Memory B cell (primary cell): ENCODE results near the gene NUDCD3.

ENCODE experiments used
- ATAC-seq: fragments of 150-1000 bp; cut with Tn5 transposase; 2 replicates; pipeline ENCODE4 v1.10.0; 2021; ENCODE audit warnings: low read depth, mild to moderate bottlenecking, moderate library complexity
- DNase-seq, 2 donors: peaks; one replicate each; pipeline ENCODE4 v3.0.0; 2022; ENCODE audit warnings: low spot score in 2 of 2
- H3K27ac Mint-ChIP-seq: one replicate; pipeline ENCODE4 v1.8.0; 2022; ENCODE audit warnings: mild to moderate bottlenecking, moderate library complexity, mixed read lengths
- H3K27me3 Mint-ChIP-seq: one replicate; pipeline ENCODE4 v1.8.0; 2022; ENCODE audit warnings: mixed read lengths
- H3K36me3 Mint-ChIP-seq: one replicate; pipeline ENCODE4 v1.8.0; 2022; ENCODE audit warnings: mild to moderate bottlenecking, mixed read lengths
- H3K4me1 Mint-ChIP-seq: one replicate; pipeline ENCODE4 v1.8.0; 2022; ENCODE audit warnings: mixed read lengths
- H3K4me3 Mint-ChIP-seq: one replicate; pipeline ENCODE4 v1.8.0; 2022; ENCODE audit warnings: mild to moderate bottlenecking, moderate library complexity, mixed read lengths
- H3K9me3 Mint-ChIP-seq: one replicate; pipeline ENCODE4 v1.8.0; 2022; ENCODE audit warnings: mixed read lengths

NUDCD3 gene

DNA sequence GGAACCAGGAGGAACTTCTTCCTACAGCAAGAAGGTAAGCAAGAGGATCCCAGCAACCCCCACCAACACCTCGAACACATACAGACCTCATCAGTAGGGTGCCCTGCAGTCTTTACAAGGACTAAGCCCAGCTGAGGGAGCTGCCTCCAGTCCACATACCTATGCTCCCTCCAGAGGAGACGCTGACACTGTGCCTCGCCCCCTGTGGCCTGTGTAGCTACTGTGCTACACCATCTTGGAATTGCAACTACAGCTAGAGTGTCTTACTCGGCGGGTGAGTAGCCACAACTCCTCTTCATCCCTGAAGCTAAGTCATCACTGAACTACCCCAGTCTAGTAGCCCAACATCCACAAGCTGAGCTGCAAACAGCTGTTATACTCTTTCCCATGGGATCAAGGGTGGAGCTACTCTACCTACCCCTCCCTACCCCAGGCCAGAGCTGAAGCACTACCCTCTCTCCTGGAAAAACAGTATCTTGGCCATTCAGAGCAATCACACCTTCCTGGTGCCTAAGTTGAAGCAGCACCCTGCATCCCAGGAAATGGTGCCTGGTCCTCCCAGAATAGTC is 122.9 kb downstream of the NUDCD3 start:
- peaks cover 9% of the 10 kb centered on the region for H3K27me3 Mint-ChIP-seq
- ATAC-seq, result no peak
- H3K36me3 Mint-ChIP-seq, result no peaks in the 10 kb centered on the region
- H3K4me1 Mint-ChIP-seq, result peaks cover 2% of the 10 kb centered on the region
- peaks cover 10% of the 10 kb centered on the region for H3K9me3 Mint-ChIP-seq
- no peak overlapping the region for H3K4me3 Mint-ChIP-seq
- no peak for DNase-seq
- H3K27ac Mint-ChIP-seq, result no peak overlapping the region

DNA sequence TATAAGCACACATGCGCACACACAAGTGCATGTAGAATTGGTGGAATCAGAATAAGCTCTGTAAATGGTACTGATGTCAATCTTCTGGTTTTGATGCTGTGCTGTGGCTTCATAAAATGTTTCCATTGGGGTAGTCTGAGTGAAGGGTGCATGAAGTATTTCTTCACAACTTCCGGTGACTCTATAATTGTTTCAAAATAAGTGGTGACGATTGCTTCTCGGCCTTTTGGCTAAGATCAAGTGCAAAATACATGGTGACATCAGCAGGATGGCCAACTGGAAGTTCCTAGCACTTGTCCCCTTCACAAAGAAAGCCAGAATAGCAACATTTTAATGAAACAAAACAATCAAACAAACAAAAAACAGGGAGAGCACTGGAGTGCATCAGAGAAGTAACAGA is 123.5 kb downstream of the NUDCD3 start:
- no peak overlapping the region for H3K4me3 Mint-ChIP-seq
- peaks cover 2% of the 10 kb centered on the region for H3K4me1 Mint-ChIP-seq
- peaks cover 12% of the 10 kb centered on the region for H3K9me3 Mint-ChIP-seq
- peaks cover 11% of the 10 kb centered on the region for H3K27me3 Mint-ChIP-seq
- no peak overlapping the region for H3K27ac Mint-ChIP-seq
- ATAC-seq, result no peak
- H3K36me3 Mint-ChIP-seq, result no peaks in the 10 kb centered on the region
- no peak for DNase-seq

DNA sequence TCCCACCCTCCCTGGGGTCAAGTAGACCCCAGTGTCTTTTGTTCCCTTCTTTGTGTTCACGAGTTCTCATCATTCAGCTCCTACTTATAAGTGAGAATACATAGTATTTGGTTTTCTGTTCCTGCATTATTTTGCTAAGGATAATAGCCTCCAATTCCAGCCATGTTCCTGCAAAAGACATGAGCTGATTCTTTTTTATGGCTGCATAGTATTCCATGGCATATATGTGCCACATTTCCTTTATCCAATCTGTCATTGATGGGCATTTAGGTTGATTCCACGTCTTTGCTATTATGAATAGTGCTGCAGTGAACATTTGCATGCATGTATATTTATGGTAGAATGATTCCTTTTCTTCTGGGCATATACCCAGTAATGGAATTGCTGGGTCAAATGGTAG is 136.8 kb downstream of the NUDCD3 start:
- Mint-ChIP-seq H3K9me3 (peaks cover 10% of the 10 kb centered on the region), H3K36me3 (peaks cover 6% of the 10 kb centered on the region), H3K4me3 (no peak overlapping the region), H3K27me3 (peaks cover 18% of the 10 kb centered on the region), H3K27ac (no peak overlapping the region), H3K4me1 (no peaks in the 10 kb centered on the region)
- DNase-seq (no peak), ATAC-seq (no peak)

DNA sequence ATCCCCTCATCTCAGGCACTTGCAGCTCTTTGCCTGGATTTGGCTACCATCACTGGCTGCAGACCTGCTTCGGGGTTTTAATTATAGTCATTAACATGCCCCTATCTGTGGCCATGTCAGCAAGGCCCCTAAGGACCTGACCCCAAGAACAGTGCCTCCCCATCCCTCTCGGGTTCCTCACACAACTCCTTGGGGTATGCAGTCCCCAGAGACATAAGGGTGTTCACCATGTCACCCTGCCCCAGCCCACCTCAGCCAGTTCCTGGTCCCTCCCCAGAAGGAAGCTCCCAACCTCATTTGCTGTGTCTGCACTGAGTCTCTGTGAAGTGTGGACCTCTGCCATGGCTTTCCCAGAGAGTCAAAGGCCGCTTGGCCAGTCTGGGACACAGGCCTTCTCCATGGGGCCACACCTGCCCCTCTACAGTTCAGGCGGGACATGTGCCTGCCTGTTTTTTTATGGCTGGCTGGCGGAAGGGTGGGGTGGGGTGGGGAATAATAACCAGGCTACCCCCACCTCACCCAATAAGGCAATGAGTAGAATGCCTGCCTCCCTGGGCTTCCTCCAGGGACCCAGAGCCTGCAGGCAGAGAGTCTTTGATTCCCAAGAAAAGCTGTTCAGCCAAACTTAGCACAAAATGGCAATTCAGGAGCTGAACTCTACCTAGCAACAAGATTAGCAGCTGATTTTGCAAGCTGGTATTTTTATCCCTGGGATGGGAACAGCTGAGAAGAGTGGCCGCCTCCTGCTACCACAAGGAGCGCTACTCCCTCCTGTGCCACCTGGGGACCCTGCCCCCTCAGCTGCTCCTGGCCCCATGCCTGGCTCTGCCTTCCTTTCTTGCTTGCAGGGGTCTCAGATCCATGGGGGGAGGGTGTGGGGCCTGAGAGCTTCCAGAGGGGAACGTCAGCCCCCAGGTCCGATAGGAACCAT is 141.3 kb downstream of the NUDCD3 start:
- DNase-seq (no peak), ATAC-seq (no peak)
- no peak overlapping the region for H3K4me3 Mint-ChIP-seq
- peaks cover 9% of the 10 kb centered on the region for H3K36me3 Mint-ChIP-seq
- H3K27ac Mint-ChIP-seq, result no peak overlapping the region
- H3K4me1 Mint-ChIP-seq, result no peaks in the 10 kb centered on the region
- peaks cover 13% of the 10 kb centered on the region for H3K27me3 Mint-ChIP-seq
- peaks cover 8% of the 10 kb centered on the region for H3K9me3 Mint-ChIP-seq

- no peak for DNase-seq
- H3K9me3 Mint-ChIP-seq, result peaks cover 6% of the 10 kb centered on the region
- no peak overlapping the region for H3K27ac Mint-ChIP-seq
- H3K36me3 Mint-ChIP-seq, result peaks cover 9% of the 10 kb centered on the region
- no peaks in the 10 kb centered on the region for H3K4me1 Mint-ChIP-seq
- no peak overlapping the region for H3K4me3 Mint-ChIP-seq
- peak; percentile 34 for ATAC-seq
- peaks cover 13% of the 10 kb centered on the region for H3K27me3 Mint-ChIP-seq
These were observed 142.2 kb downstream of the NUDCD3 start for GRCh38 chr7:44348300-44348699.

DNA sequence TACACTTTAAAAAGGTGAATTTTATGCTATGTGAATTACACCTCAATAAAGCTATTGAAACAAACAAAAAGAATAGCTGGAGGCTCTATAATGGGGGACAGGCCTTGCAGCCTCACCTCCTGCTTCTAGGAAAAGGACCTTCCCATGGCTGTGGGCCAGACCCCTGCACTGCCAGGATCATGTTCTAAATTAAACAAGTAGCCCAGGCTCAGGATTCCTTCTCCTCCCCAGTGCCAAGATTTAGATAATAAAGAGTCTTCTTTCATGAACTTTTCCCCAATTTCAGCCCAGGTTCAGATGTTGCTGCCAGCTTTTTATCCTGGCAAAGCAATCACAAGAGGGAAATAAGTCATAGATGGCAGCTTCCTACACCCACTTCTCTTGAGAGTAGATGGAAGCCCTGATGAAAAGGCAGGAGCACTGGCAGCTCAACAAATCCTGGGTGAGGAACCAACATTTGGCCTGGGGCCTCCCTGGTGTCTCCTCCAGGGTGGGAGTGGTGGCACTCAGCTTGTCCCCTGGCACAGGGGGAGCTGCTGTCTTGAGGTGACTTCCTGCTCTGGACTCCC is 142.8 kb downstream of the NUDCD3 start:
- no peak for ATAC-seq

DNA sequence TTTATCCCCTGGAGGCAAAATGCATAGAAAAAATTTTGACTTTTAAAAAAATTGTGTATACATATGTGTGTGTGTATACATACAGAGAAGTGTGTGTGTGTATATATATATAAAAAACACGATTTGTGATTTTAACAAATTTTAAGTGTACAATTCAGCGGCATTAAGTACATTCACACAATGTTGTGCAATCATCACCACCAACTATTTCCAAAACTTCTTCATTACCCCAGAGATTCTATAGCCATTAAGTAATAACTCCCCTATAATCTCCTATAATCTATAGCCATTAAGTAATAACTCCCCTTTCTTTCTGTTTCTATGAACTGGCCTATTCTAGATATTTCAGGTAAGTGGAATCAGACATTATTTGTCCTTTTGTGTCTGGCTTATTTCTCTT is 144.4 kb downstream of the NUDCD3 start:
- peaks cover 10% of the 10 kb centered on the region for H3K27me3 Mint-ChIP-seq
- H3K4me1 Mint-ChIP-seq, result no peaks in the 10 kb centered on the region
- H3K36me3 Mint-ChIP-seq, result peaks cover 9% of the 10 kb centered on the region
- H3K4me3 Mint-ChIP-seq, result no peak overlapping the region
- H3K27ac Mint-ChIP-seq, result no peak overlapping the region
- DNase-seq, result no peak
- ATAC-seq, result no peak
- peaks cover 6% of the 10 kb centered on the region for H3K9me3 Mint-ChIP-seq

More for the DNA sequence above, 142.8 kb downstream of the NUDCD3 start:
- Mint-ChIP-seq H3K36me3 (peaks cover 9% of the 10 kb centered on the region), H3K27me3 (peaks cover 13% of the 10 kb centered on the region), H3K4me1 (no peaks in the 10 kb centered on the region), H3K4me3 (no peak overlapping the region), H3K27ac (no peak overlapping the region), H3K9me3 (peaks cover 6% of the 10 kb centered on the region)
- no peak for DNase-seq

GRCh38 chr7:44341401-44341800 is 149.1 kb downstream of the NUDCD3 start:
- Mint-ChIP-seq H3K4me3 (no peak overlapping the region), H3K36me3 (peaks cover 15% of the 10 kb centered on the region), H3K9me3 (peaks cover 16% of the 10 kb centered on the region), H3K27ac (no peak overlapping the region), H3K4me1 (peaks cover 14% of the 10 kb centered on the region), H3K27me3 (peaks cover 1% of the 10 kb centered on the region)
- ATAC-seq, result no peak
- DNase-seq, result no peak

GRCh38 chr7:44338600-44338999 is 151.9 kb downstream of the NUDCD3 start:
- Mint-ChIP-seq H3K4me3 (peak overlapping the region; percentile 74), H3K9me3 (peaks cover 18% of the 10 kb centered on the region), H3K4me1 (peaks cover 14% of the 10 kb centered on the region), H3K27ac (peak overlapping the region; percentile 90), H3K36me3 (peaks cover 16% of the 10 kb centered on the region), H3K27me3 (no peaks in the 10 kb centered on the region)
- ATAC-seq (peak; percentile 89), DNase-seq (peak in 1 of 2 donors; percentile 65)

GRCh38 chr7:44336491-44336890 is 154.0 kb downstream of the NUDCD3 start:
- H3K4me3 Mint-ChIP-seq, result no peak overlapping the region
- peaks cover 16% of the 10 kb centered on the region for H3K36me3 Mint-ChIP-seq
- H3K27ac Mint-ChIP-seq, result peak overlapping the region; percentile 36
- ATAC-seq (no peak), DNase-seq (no peak)
- H3K27me3 Mint-ChIP-seq, result no peaks in the 10 kb centered on the region
- H3K9me3 Mint-ChIP-seq, result peaks cover 18% of the 10 kb centered on the region
- peaks cover 14% of the 10 kb centered on the region for H3K4me1 Mint-ChIP-seq

DNA sequence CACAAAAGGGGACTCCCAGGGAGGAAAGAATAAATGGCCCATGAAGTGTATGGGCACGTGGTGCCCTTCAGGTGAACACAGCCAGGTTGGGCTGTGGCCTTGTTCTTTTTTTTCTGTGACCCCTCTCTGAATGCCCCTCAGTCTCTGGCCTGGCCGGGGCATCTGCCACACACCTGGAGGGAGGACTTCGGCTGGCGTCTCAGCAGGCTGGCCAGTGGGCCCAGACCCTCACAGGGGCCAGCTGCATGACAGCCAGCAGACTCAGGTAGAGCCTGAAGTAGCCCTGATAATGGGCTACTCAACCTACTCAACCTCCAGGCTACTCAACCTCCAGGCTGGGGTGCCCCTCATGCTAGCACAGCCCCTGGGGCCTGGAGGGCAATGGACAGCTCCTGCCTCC is 155.3 kb downstream of the NUDCD3 start:
- H3K4me3 Mint-ChIP-seq, result no peak overlapping the region
- no peak for DNase-seq
- H3K27me3 Mint-ChIP-seq, result no peaks in the 10 kb centered on the region
- peaks cover 14% of the 10 kb centered on the region for H3K4me1 Mint-ChIP-seq
- H3K9me3 Mint-ChIP-seq, result peaks cover 16% of the 10 kb centered on the region
- no peak for ATAC-seq
- H3K36me3 Mint-ChIP-seq, result peaks cover 16% of the 10 kb centered on the region
- peak overlapping the region; percentile 36 for H3K27ac Mint-ChIP-seq

DNA sequence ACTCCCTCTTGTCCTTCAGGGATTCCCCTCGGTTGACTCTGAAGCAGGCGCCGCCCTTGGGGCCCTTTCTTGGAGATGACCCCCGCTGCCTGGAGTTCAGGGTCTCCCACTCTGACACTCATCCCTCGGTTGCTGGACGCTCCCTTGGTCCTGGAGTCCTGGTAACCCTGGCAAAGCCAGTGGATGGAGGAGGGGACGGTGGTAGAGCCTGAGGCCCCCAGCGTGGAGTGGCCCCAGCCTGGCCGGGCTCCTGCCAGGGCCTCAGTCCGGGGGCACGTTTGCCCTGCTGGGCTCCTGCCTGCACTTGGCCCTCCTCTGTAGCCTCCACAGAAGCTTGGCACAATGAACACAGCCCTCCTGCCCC is 155.7 kb downstream of the NUDCD3 start:
- ATAC-seq (no peak), DNase-seq (no peak)
- Mint-ChIP-seq H3K27me3 (no peaks in the 10 kb centered on the region), H3K9me3 (peaks cover 16% of the 10 kb centered on the region), H3K27ac (no peak overlapping the region), H3K4me3 (no peak overlapping the region), H3K4me1 (peaks cover 14% of the 10 kb centered on the region), H3K36me3 (peaks cover 16% of the 10 kb centered on the region)

GRCh38 chr7:44333911-44334733 is 156.3 kb downstream of the NUDCD3 start:
- Mint-ChIP-seq H3K4me3 (no peak overlapping the region), H3K9me3 (peaks cover 16% of the 10 kb centered on the region), H3K27ac (no peak overlapping the region), H3K4me1 (peaks cover 12% of the 10 kb centered on the region), H3K27me3 (no peaks in the 10 kb centered on the region), H3K36me3 (peaks cover 16% of the 10 kb centered on the region)
- no peak for DNase-seq
- ATAC-seq, result no peak

- peaks cover 5% of the 10 kb centered on the region for H3K27me3 Mint-ChIP-seq
- ATAC-seq (no peak), DNase-seq (no peak)
- H3K9me3 Mint-ChIP-seq, result peaks cover 10% of the 10 kb centered on the region
- H3K4me1 Mint-ChIP-seq, result peaks cover under 1% of the 10 kb centered on the region
- H3K36me3 Mint-ChIP-seq, result peaks cover 7% of the 10 kb centered on the region
- H3K4me3 Mint-ChIP-seq, result no peak overlapping the region
- no peak overlapping the region for H3K27ac Mint-ChIP-seq
These were observed 158.8 kb downstream of the NUDCD3 start for GRCh38 chr7:44331682-44332081.
